Rectal smooth muscle tissue (tissue), 1 donor: ENCODE results near the gene CSNK2A2.

Experiments
- H3K27ac ChIP-seq: one replicate; pipeline ENCODE4 v1.7.0; 2013; ENCODE audit warnings: low read depth, low read length, inconsistent platforms
- H3K27me3 ChIP-seq: one replicate; pipeline ENCODE4 v1.7.0; 2013; ENCODE audit warnings: low read length; ENCODE audit not compliant: control insufficient read depth, insufficient read depth
- H3K36me3 ChIP-seq: one replicate; pipeline ENCODE4 v1.7.0; 2013; ENCODE audit warnings: low read length; ENCODE audit not compliant: control insufficient read depth, insufficient read depth
- H3K4me1 ChIP-seq: one replicate; pipeline ENCODE4 v1.7.0; 2013; ENCODE audit warnings: low read length; ENCODE audit not compliant: control insufficient read depth, insufficient read depth
- H3K4me3 ChIP-seq: one replicate; pipeline ENCODE4 v1.7.0; 2013; ENCODE audit warnings: low read length
- H3K9ac ChIP-seq: one replicate; pipeline ENCODE4 v1.7.0; 2013; ENCODE audit warnings: low read length

Gene CSNK2A2

DNA sequence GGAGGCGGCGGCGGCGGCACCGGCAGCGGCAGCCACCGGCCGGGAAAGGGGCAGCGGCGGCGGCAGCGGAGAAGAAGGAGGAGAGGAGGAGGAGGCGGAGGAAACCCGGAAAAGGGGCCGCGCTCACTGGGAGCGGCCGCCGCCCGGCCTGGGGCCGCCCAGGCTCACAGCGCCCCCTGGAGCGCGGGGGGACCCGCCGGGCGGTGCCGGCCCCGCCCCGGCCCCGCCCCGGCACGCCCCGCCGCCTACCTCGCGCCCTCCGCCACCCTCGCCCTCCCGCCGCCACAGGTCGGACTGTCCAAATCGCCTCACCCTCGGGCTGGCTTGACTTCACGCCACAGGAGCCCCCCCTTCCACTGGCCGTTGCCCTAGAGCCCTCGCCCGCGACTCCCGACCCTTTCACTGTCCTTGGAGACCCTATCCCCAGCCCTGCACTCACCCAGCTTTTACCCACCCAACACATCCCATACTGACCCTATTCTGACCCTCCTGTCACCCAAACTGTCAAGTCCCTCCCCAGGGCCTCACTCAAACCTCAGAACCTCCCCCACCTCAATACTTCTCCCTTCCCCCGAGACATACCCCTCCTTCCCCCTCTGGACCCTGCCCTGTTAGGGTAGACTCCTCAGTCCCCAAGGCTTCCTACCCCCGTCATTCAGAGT is at the start of gene CSNK2A2:
Gene CSNK2A2, minus strand, starts transcription at position 85 of the 662 bp plus-strand sequence. CDS start 370 bp downstream, outside the sequence.
- Histone ChIP-seq H3K36me3 (peaks cover 4% of the 10 kb centered on the region), H3K27me3 (no peaks in the 10 kb centered on the region), H3K4me3 (peak within 1 kb of the TSS; percentile 94), H3K9ac (peak within 1 kb of the TSS; percentile 74), H3K27ac (no peak within 1 kb of the TSS), H3K4me1 (peaks cover 7% of the 10 kb centered on the region)

GRCh38 chr16:58243528-58244004 is 45.7 kb upstream of the CSNK2A2 start:
- Histone ChIP-seq H3K4me3 (no peak overlapping the region), H3K9ac (no peak overlapping the region), H3K27me3 (no peaks in the 10 kb centered on the region), H3K36me3 (no peaks in the 10 kb centered on the region), H3K4me1 (no peaks in the 10 kb centered on the region), H3K27ac (no peak overlapping the region)

- Histone ChIP-seq H3K27me3 (peaks cover 1% of the 10 kb centered on the region), H3K4me1 (no peaks in the 10 kb centered on the region), H3K36me3 (no peaks in the 10 kb centered on the region), H3K4me3 (no peak overlapping the region), H3K27ac (no peak overlapping the region), H3K9ac (no peak overlapping the region)
Measured at GRCh38 chr16:58236831-58237230, 38.9 kb upstream of the CSNK2A2 start.

- Histone ChIP-seq H3K4me1 (no peaks in the 10 kb centered on the region), H3K27me3 (peaks cover 1% of the 10 kb centered on the region), H3K36me3 (no peaks in the 10 kb centered on the region), H3K27ac (no peak overlapping the region), H3K4me3 (peak overlapping the region; percentile 68), H3K9ac (no peak overlapping the region)
Measured at GRCh38 chr16:58236231-58236690, 38.4 kb upstream of the CSNK2A2 start.

DNA sequence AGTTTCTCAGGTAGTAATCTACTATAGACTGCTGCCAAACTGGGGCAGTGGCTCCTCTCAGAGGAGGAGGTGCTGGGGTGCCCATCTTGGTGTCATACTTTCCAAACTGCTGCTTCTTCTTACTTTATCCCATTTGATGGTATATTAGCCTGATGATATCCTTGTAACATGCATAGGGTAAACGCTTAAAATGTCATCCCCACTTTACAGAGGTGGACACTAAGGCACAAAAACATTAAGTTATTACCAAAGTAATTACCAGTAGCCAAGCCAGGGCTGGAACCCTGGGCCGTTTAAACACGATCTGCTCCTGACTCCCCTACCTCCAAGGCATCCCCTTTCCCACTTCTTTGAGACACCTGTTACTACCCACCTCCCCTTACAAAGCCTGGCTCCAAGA is 37.8 kb upstream of the CSNK2A2 start:
- no peak overlapping the region for H3K4me3 ChIP-seq
- H3K4me1 ChIP-seq: no peaks in the 10 kb centered on the region
- H3K36me3 ChIP-seq: no peaks in the 10 kb centered on the region
- H3K27me3 ChIP-seq: peaks cover 1% of the 10 kb centered on the region
- no peak overlapping the region for H3K9ac ChIP-seq
- H3K27ac ChIP-seq: no peak overlapping the region

DNA sequence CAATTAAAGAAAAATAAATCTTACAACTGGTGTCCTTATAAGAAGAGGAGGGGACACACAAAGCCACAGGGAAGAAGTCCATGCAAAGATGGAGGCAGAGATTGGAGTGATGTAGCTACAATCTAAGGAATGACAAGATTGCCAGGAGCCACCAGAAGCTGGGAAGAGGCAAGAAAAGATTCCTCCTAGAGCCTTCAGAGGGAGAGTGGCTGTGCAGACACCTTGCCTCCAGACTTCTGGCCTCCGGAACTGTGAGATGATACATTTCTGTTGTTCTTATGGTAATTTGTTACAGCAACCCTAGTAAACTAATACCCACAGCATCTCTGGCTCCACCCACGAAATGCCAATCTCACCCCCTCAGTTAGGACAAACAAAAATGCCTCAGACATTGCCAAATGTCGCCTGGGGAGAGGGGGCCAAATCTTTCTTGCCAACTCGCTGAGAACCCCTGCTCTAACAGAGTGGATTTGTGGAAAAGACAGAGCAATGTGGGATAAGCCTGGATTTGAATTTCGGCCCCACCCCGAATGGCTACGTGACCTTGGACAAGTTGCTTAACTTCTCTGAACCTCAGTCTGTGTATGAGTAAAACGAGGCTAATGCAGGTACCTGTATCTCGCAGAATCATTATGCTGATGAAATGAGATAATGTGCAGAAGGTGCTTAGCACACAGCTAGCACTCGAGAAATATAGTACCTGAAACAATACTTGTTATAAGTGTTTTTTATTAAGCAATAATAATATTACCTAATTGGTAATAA is 37.1 kb upstream of the CSNK2A2 start:
- H3K4me3 ChIP-seq: no peak overlapping the region
- no peaks in the 10 kb centered on the region for H3K36me3 ChIP-seq
- no peaks in the 10 kb centered on the region for H3K4me1 ChIP-seq
- no peak overlapping the region for H3K27ac ChIP-seq
- no peak overlapping the region for H3K9ac ChIP-seq
- H3K27me3 ChIP-seq: peaks cover 1% of the 10 kb centered on the region

- H3K36me3 ChIP-seq: no peaks in the 10 kb centered on the region
- no peaks in the 10 kb centered on the region for H3K4me1 ChIP-seq
- peaks cover 1% of the 10 kb centered on the region for H3K27me3 ChIP-seq
- no peak overlapping the region for H3K27ac ChIP-seq
- no peak overlapping the region for H3K4me3 ChIP-seq
- H3K9ac ChIP-seq: no peak overlapping the region
Measured at GRCh38 chr16:58230259-58230658, 32.4 kb upstream of the CSNK2A2 start.

- Histone ChIP-seq H3K9ac (no peak overlapping the region), H3K4me3 (no peak overlapping the region), H3K36me3 (no peaks in the 10 kb centered on the region), H3K4me1 (no peaks in the 10 kb centered on the region), H3K27ac (no peak overlapping the region), H3K27me3 (no peaks in the 10 kb centered on the region)
Measured at GRCh38 chr16:58226790-58227189, 28.9 kb upstream of the CSNK2A2 start.

- no peak overlapping the region for H3K27ac ChIP-seq
- H3K27me3 ChIP-seq: no peaks in the 10 kb centered on the region
- no peaks in the 10 kb centered on the region for H3K36me3 ChIP-seq
- H3K4me3 ChIP-seq: no peak overlapping the region
- no peaks in the 10 kb centered on the region for H3K4me1 ChIP-seq
- no peak overlapping the region for H3K9ac ChIP-seq
Measured at GRCh38 chr16:58225965-58226602, 28.2 kb upstream of the CSNK2A2 start.

GRCh38 chr16:58222532-58223316 is 24.8 kb upstream of the CSNK2A2 start:
- H3K4me1 ChIP-seq: no peaks in the 10 kb centered on the region
- H3K27ac ChIP-seq: no peak overlapping the region
- H3K36me3 ChIP-seq: no peaks in the 10 kb centered on the region
- H3K27me3 ChIP-seq: no peaks in the 10 kb centered on the region
- no peak overlapping the region for H3K4me3 ChIP-seq
- H3K9ac ChIP-seq: no peak overlapping the region

- no peaks in the 10 kb centered on the region for H3K27me3 ChIP-seq
- no peaks in the 10 kb centered on the region for H3K4me1 ChIP-seq
- H3K9ac ChIP-seq: no peak overlapping the region
- H3K4me3 ChIP-seq: no peak overlapping the region
- no peaks in the 10 kb centered on the region for H3K36me3 ChIP-seq
- H3K27ac ChIP-seq: no peak overlapping the region
Measured at GRCh38 chr16:58219432-58219831, 21.5 kb upstream of the CSNK2A2 start.

GRCh38 chr16:58218786-58219185 is 20.9 kb upstream of the CSNK2A2 start:
- no peaks in the 10 kb centered on the region for H3K36me3 ChIP-seq
- H3K9ac ChIP-seq: no peak overlapping the region
- no peak overlapping the region for H3K4me3 ChIP-seq
- no peak overlapping the region for H3K27ac ChIP-seq
- H3K4me1 ChIP-seq: no peaks in the 10 kb centered on the region
- H3K27me3 ChIP-seq: no peaks in the 10 kb centered on the region
